Measurements from ENCODE around the gene FAAP24. TPM values are rescaled to one million over a fixed set of nuclear protein-coding genes. Genes with fewer than 3 reads are reported as not detected.
"Not testable (repeated sequence)": the region's sequence is repeated elsewhere in the genome, so short reads cannot be mapped to it uniquely, and the experiment has no call there.

The FAAP24 gene
- total and polyA plus RNA-seq, 2 experiments from 2014 or later, result 1.6 to 2.9 TPM

- H3K4me1 ChIP-seq (ENCODE audit: insufficient read depth), result peaks cover 13% of the 10 kb centered on the region; the same call in 1 of the 2 replicates
- H3K4me3 Mint-ChIP-seq; H3K9me2 ChIP-seq (ENCODE audit: insufficient read depth); H3K27me3 ChIP-seq (ENCODE audit: insufficient read depth); H3K4me3 ChIP-seq; H4K20me1 ChIP-seq (replicated peaks; ENCODE audit: insufficient read depth); H3K27me3 Mint-ChIP-seq (ENCODE audit: insufficient read depth, low read depth, poor library complexity); H2AFZ ChIP-seq; H3F3A ChIP-seq (replicated peaks; ENCODE audit: low read depth); H3K27ac ChIP-seq (ENCODE audit: low read depth); DNase-seq (ENCODE audit: low spot score); ATAC-seq; H3K4me2 ChIP-seq; H3K36me3 ChIP-seq (ENCODE audit: insufficient read depth): not testable (repeated sequence)
- H3K36me3 Mint-ChIP-seq (ENCODE audit: low read depth), result peaks cover 61% of the 10 kb centered on the region
- H3K79me2 ChIP-seq (replicated peaks; ENCODE audit: insufficient read depth), result peaks cover 31% of the 10 kb centered on the region
- H3K9me3 Mint-ChIP-seq, result peaks cover 29% of the 10 kb centered on the region
- H3K27ac Mint-ChIP-seq, result peak overlapping the region; percentile 14; the same call in 1 of the 2 replicates
- H3K4me1 Mint-ChIP-seq, result peaks cover 19% of the 10 kb centered on the region
Observed at GRCh38 chr19:33026602-33027001, 54.6 kb downstream of the FAAP24 start.

Other genes starting within 250 kb of the FAAP24 start
- gene SLC7A9, start 102.5 kb upstream of the FAAP24 start, total RNA-seq (2014; rRNA removed; shearing (Covaris generic)), result not detected in 2 replicates
- 0.19 and 0.21 TPM in 2 replicates for gene SLC7A9, start 102.5 kb upstream of the FAAP24 start, polyA plus RNA-seq (2016; fragmentation: Nextera tagmentation; extraction: Ambion mirVana)
- 13.4 and 17.7 TPM in 2 replicates for gene CEP89, start 284 bp upstream of the FAAP24 start, total RNA-seq (2014; rRNA removed; shearing (Covaris generic))
- gene CEP89, start 284 bp upstream of the FAAP24 start, polyA plus RNA-seq (2016; fragmentation: Nextera tagmentation; extraction: Ambion mirVana), result 16.6 and 17.5 TPM in 2 replicates
- 28.8 and 29.6 TPM in 2 replicates for gene RHPN2, start 92.6 kb downstream of the FAAP24 start, total RNA-seq (2014; rRNA removed; shearing (Covaris generic))
- 14.2 and 15.7 TPM in 2 replicates for gene RHPN2, start 92.6 kb downstream of the FAAP24 start, polyA plus RNA-seq (2016; fragmentation: Nextera tagmentation; extraction: Ambion mirVana)
- 8.1 and 13.6 TPM in 2 replicates for gene GPATCH1, start 108.9 kb downstream of the FAAP24 start, total RNA-seq (2014; rRNA removed; shearing (Covaris generic))
- gene GPATCH1, start 108.9 kb downstream of the FAAP24 start, polyA plus RNA-seq (2016; fragmentation: Nextera tagmentation; extraction: Ambion mirVana), result 11.5 and 12.0 TPM in 2 replicates
- gene WDR88, start 159.9 kb downstream of the FAAP24 start, total RNA-seq (2014; rRNA removed; shearing (Covaris generic)), result not detected in 2 replicates
- gene WDR88, start 159.9 kb downstream of the FAAP24 start, polyA plus RNA-seq (2016; fragmentation: Nextera tagmentation; extraction: Ambion mirVana), result not detected in 2 replicates
- 43.1 and 62.7 TPM in 2 replicates for gene LRP3, start 222.1 kb downstream of the FAAP24 start, total RNA-seq (2014; rRNA removed; shearing (Covaris generic))
- gene LRP3, start 222.1 kb downstream of the FAAP24 start, polyA plus RNA-seq (2016; fragmentation: Nextera tagmentation; extraction: Ambion mirVana), result 3.5 and 4.3 TPM in 2 replicates